ENCODE data around the gene DPP7.

- TF ChIP-seq CTCF (IDR thresholded peaks at IDR 0.05; ENCODE audit: low read depth, low read length) (no peak), EZH2phosphoT487 (IDR thresholded peaks at IDR 0.05; ENCODE audit: low read depth) (no peak)
Measured at GRCh38 chr9:137130176-137130755, 15.7 kb upstream of the DPP7 start.
